HUES64 (cell line): ENCODE results near the gene TKFC.

Source experiments
- H3K27ac ChIP-seq: 2 replicates; pipeline ENCODE4 v1.7.0; 2013; ENCODE audit warnings: low read depth, low read length, inconsistent platforms
- H3K27me3 ChIP-seq: 2 replicates; pipeline ENCODE4 v1.6.1; 2013; ENCODE audit warnings: mild to moderate bottlenecking, low read length; ENCODE audit not compliant: insufficient read depth
- H3K36me3 ChIP-seq: 2 replicates; pipeline ENCODE4 v1.6.1; 2013; ENCODE audit warnings: mild to moderate bottlenecking, low read length; ENCODE audit not compliant: insufficient read depth
- H3K4me1 ChIP-seq: 2 replicates; pipeline ENCODE4 v1.6.1; 2013; ENCODE audit warnings: mild to moderate bottlenecking, low read length, moderate library complexity; ENCODE audit not compliant: insufficient read depth
- H3K4me3 ChIP-seq: 2 replicates; pipeline ENCODE4 v1.5.1; 2013; ENCODE audit warnings: mild to moderate bottlenecking, low read length, moderate library complexity
- H3K9ac ChIP-seq: 2 replicates; pipeline ENCODE4 v1.6.1; 2013; ENCODE audit warnings: mild to moderate bottlenecking, low read depth, low read length
- H3K9me3 ChIP-seq: 2 replicates; pipeline ENCODE4 v1.6.1; 2013; ENCODE audit warnings: low read depth, low read length; ENCODE audit not compliant: insufficient read depth
- WGBS: fragments of 150-250, 120-280 bp; methylation state at CpG from one replicate; pipeline ENCODE4 v1.1.7; 2013; ENCODE audit warnings: missing lambda C conversion rate; 5-methylcytosine and 5-hydroxymethylcytosine counted together

Gene TKFC

DNA sequence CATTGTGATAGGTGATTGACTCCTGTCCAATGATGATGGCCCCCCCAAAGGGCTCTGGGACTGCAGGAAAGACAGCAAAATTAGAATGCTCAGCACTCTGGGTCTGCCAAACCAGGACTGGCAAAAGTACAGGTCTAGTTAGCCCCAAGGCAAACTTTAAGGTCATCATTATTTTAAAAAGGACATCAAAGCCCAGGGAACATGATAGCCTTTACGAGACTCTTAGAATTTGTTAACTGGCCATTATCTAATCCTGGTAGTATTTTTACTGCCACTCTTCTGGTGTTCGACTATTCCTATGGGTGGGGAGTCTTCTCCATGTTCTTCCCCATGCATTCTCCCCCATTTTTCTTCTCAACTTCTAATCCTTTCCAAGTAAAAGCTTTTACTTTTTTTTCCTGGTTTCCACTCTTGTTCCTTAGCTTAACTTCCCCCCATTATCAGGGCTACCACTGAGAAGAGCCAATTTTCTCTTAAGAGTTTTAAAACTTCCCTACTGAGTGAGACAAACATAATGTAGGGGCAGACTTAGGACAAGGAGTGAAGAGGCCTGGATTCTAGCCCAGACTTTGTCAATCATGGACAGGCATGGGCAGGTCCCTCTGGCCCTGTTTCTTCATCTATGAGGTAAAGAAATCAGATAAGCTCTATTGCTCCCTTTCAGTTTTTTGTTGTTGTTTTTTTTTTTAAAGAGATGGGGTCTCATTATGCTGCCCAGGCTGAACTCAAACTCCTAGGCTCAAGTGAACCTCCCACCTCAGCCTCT is 7.2 kb upstream of the TKFC start:
- no peaks in the 10 kb centered on the region for H3K9me3 ChIP-seq
- H3K27ac ChIP-seq: no peak overlapping the region
- no peak overlapping the region for H3K4me3 ChIP-seq
- peaks cover 96% of the 10 kb centered on the region for H3K36me3 ChIP-seq
- no peaks in the 10 kb centered on the region for H3K4me1 ChIP-seq
- no peaks in the 10 kb centered on the region for H3K27me3 ChIP-seq
- 100% methylated on average over 2 of the region's 2 CpGs for WGBS
- no peak overlapping the region for H3K9ac ChIP-seq

DNA sequence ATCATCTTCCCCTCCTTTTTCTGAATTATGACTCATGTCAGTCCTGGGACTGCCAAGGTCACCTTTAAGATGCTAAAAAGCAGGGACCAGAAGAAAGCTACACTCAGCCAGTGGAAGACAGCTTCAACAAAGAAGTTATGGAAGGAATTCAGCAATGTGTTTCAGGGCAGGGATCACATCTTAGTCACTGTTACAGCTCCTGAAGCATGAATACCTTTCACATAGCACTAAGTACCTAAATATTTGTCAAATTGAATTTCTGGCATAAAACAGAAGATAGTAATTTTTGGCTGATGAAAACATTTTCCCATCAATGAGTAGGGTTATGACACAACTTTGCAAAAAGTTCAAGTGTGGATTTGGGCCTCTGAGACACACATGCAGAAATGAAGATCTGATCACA is 5.4 kb upstream of the TKFC start:
- H3K36me3 ChIP-seq: peaks cover 81% of the 10 kb centered on the region

DNA sequence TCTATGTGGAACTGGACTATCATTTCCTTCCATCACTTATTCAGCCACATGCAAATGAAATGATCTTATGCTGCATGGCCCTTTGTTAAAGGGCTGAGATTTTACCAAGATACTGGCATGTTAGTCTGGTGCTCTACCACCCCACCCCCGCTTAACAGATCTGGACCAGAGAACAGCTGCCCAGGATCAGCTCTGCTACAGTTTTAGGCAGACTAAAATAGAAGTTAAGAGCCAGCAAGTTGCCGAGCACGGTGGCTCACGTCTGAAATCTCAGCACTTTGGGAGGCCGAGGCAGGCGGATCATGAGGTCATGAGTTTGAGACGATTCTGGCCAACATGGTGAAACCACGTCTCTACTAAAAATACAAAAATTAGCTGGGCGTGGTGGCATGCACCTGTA is 4.7 kb upstream of the TKFC start:
- 95% methylated on average over 9 of the region's 9 CpGs for whole genome bisulfite sequencing
- Histone ChIP-seq H3K36me3 (peaks cover 74% of the 10 kb centered on the region), H3K27ac (no peak overlapping the region), H3K4me1 (peaks cover 6% of the 10 kb centered on the region; the same call in 1 of the 2 replicates), H3K9me3 (no peaks in the 10 kb centered on the region), H3K9ac (no peak overlapping the region), H3K4me3 (no peak overlapping the region), H3K27me3 (no peaks in the 10 kb centered on the region)

More for the DNA sequence above, 5.4 kb upstream of the TKFC start:
- Histone ChIP-seq H3K4me1 (peaks cover 6% of the 10 kb centered on the region; the same call in 1 of the 2 replicates), H3K27me3 (no peaks in the 10 kb centered on the region), H3K4me3 (no peak overlapping the region), H3K9ac (no peak overlapping the region), H3K27ac (no peak overlapping the region), H3K9me3 (no peaks in the 10 kb centered on the region)

DNA sequence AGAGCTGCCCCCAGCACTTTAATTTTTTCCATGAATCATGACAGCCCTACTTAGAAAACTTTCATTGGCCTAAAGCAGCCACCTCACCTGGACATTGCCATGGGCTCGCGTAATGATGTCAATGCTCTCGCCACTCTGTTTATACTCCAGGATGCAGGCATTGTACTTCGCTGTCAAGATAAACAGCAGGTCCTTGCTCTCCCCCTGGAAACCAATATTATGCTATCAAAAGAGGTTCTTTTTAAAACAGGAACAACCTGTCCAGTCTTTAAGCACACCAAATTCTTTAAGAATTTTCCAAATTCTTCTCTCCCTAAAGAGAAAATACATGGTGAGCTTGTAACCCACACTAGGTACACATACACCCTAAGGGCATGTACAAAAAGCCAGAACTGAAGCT is 3.2 kb upstream of the TKFC start:
- no peak overlapping the region for H3K4me3 ChIP-seq

DNA sequence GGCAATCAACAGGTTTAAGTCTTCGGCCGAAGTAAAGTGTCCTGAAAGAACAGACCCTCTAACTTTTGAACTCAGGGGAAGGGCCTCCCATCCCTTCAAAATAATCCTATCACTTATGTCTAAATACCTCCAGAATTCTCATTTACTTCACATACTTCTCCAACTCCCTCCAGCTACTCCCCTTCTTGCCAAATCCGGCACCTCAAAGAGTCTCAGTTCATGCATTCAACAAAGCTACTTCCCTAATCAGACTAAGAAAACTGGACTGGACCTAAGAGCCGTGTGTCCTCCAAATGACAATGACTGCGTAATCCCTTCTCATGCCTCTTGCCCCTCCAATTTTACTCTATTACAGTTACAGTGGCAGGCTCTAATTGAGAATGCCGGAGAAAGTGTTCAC is 1.4 kb upstream of the TKFC start:
- Histone ChIP-seq H3K27ac (peak overlapping the region; percentile 86; the same call in 1 of the 2 replicates), H3K36me3 (peaks cover 42% of the 10 kb centered on the region), H3K9ac (peak overlapping the region; percentile 97), H3K9me3 (no peaks in the 10 kb centered on the region), H3K4me3 (peak overlapping the region; percentile 84), H3K4me1 (peaks cover 17% of the 10 kb centered on the region; the same call in 1 of the 2 replicates), H3K27me3 (no peaks in the 10 kb centered on the region)
- 85% methylated on average over 6 of the region's 6 CpGs for WGBS

More for the DNA sequence above, 3.2 kb upstream of the TKFC start:
- peaks cover 12% of the 10 kb centered on the region; the same call in 1 of the 2 replicates for H3K4me1 ChIP-seq
- H3K9ac ChIP-seq: 0 out of 2 replicates have a peak overlapping the region, but pooled peaks have one; percentile 18
- H3K36me3 ChIP-seq: peaks cover 60% of the 10 kb centered on the region
- no peaks in the 10 kb centered on the region for H3K9me3 ChIP-seq
- WGBS: 97% methylated on average over 4 of the region's 4 CpGs
- H3K27ac ChIP-seq: no peak overlapping the region
- H3K27me3 ChIP-seq: no peaks in the 10 kb centered on the region

DNA sequence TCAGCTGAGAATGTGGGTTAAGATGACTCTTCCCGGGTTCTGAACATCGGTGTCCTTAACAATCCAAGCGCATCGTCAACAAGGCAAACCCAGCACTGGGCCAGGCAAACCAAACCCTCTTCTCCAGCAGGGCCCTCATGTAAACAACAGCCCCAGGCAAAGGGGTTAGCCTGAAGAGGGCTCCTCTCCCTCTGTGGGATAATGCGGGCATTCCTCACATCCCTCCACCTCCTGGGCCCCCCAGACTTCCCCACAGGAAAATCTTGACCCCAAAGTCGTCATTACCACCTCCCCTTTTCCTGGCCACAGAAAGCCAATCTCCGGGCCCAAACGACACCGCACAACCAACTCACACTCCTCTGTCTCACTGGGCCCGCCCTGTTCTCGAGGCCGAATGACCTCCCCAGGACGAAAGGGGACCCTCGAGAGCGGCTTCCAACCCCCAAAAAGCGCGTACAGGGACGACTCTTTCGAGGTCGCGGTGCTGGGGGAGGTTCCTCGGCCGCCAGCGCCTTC is 689 bp upstream of the TKFC start:
- Histone ChIP-seq H3K27ac (peak overlapping the region; percentile 86), H3K9ac (peak overlapping the region; percentile 97), H3K4me1 (peaks cover 17% of the 10 kb centered on the region; the same call in 1 of the 2 replicates), H3K4me3 (peak overlapping the region; percentile 84), H3K27me3 (no peaks in the 10 kb centered on the region), H3K9me3 (no peaks in the 10 kb centered on the region), H3K36me3 (peaks cover 36% of the 10 kb centered on the region)
- 2% methylated on average over 24 of the region's 24 CpGs for WGBS

DNA sequence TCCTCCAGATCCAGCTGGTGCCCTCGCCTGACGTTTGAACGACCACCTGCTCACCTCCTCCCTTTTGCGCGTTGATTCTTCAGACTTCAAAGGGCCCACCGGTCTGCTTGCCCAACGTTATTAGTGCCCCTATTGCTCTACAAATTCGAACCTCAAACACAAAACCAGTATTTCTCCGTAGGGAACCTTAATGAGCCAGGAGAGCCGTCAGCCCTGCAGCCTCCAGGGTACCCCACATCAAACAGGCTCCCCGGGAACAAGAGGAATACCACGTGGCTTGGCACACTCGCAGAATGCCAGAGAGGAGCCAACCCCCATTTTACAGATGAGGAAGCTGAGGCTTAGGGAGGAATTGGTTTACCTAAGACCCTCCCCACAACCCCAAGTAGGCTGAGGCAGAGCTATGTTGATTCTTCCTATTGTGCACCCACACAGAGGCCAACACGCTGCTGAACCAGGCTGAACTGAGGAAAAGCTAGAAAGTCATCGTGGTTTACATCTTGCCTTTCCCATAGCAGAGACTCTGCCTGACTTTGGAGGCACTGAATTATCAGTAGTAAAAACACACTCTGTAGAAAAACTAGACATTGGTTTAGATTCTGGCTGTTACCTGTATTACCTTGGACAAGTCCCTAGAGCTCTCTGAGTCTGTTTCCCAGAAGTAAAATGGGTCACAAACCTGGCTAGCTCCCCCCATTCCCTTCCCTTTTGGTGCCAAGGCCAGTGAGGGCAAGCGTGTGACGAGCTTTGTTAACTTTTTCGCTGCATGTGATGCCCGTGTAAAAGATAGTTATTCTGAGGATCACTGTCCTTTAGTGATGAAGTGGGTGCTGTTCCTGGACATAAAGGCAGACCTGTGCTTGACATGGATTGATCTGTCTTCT is 764 bp downstream of the TKFC start:
- no peaks in the 10 kb centered on the region for H3K9me3 ChIP-seq
- H3K36me3 ChIP-seq: peaks cover 28% of the 10 kb centered on the region
- H3K27me3 ChIP-seq: no peaks in the 10 kb centered on the region
- 37% methylated on average over 19 of the region's 19 CpGs for WGBS
- H3K4me3 ChIP-seq: peak overlapping the region; percentile 84
- peak overlapping the region; percentile 87 for H3K27ac ChIP-seq
- peak overlapping the region; percentile 97 for H3K9ac ChIP-seq
- H3K4me1 ChIP-seq: peaks cover 17% of the 10 kb centered on the region; the same call in 1 of the 2 replicates

DNA sequence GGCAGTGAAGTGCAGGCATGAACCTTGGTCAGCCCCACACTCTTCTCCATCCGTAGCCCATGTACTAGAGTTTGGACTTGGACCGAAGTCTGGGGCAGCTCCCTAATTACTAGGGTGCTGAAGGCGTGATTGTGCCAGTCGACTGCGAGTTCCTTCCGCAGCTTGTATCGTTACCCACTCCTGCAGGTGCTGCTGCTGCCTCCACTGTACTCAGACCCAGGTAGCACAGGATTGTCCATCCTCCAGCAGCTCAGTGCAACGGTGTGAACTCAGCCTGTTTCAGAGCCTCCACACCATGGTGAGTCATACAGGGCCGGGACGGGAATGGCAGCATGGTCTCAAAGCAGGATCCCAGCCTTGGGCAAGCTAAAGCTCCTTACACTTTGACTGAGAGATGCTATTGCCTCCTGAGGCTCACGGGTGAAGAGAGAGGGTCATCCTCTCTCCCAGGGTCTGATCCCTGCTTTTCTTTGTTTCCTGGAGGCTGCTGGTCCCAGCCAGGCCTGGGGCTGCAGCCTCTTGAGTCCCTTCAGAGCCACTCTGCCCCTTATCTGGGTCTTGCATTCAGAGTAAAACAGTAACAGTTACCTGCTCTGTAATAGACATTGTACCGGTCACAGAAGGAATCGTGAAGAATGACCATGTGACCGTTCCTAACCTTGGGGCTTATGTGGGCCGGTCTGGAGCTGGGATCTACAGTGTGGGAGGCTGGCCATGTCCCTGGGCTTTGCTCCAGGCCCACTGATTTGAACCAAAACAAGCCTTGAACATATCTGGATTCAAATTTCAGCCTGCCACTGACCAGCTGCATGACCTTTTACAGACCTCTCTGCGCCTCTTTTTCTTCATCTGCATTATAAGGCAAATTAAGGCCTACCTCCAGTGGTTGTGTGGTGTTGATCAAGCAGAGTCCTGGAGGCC is 1.7 kb downstream of the TKFC start:
- H3K27ac ChIP-seq: no peak overlapping the region
- WGBS: 93% methylated on average over 16 of the region's 16 CpGs
- peaks cover 17% of the 10 kb centered on the region; the same call in 1 of the 2 replicates for H3K4me1 ChIP-seq
- no peaks in the 10 kb centered on the region for H3K27me3 ChIP-seq
- H3K36me3 ChIP-seq: peaks cover 21% of the 10 kb centered on the region
- H3K9me3 ChIP-seq: no peaks in the 10 kb centered on the region
- H3K4me3 ChIP-seq: no peak overlapping the region
- H3K9ac ChIP-seq: peak overlapping the region; percentile 97

- no peaks in the 10 kb centered on the region for H3K27me3 ChIP-seq
- WGBS: 86% methylated on average over 1 of the region's 1 CpG
- H3K9me3 ChIP-seq: no peaks in the 10 kb centered on the region
- peaks cover 14% of the 10 kb centered on the region; the same call in 1 of the 2 replicates for H3K36me3 ChIP-seq
- H3K27ac ChIP-seq: no peak overlapping the region
- H3K4me3 ChIP-seq: no peak overlapping the region
- peak overlapping the region; percentile 97 for H3K9ac ChIP-seq
- H3K4me1 ChIP-seq: peaks cover 17% of the 10 kb centered on the region; the same call in 1 of the 2 replicates
These were observed 2.3 kb downstream of the TKFC start for GRCh38 chr11:61335355-61335710.

GRCh38 chr11:61336171-61336935 is 3.3 kb downstream of the TKFC start:
- Histone ChIP-seq H3K9ac (peak overlapping the region; percentile 74), H3K4me3 (no peak overlapping the region), H3K36me3 (peaks cover 12% of the 10 kb centered on the region; the same call in 1 of the 2 replicates), H3K27ac (peak overlapping the region; percentile 54), H3K27me3 (no peaks in the 10 kb centered on the region), H3K9me3 (no peaks in the 10 kb centered on the region), H3K4me1 (peaks cover 17% of the 10 kb centered on the region; the same call in 1 of the 2 replicates)
- 40% methylated on average over 8 of the region's 8 CpGs for WGBS
